Stimulated activated CD4-positive, alpha-beta T cell treated with anti-CD3 and anti-CD28 coated beads, Interleukin-2, amount 100 ng/mL, for 48 hours (primary cell): ENCODE data around the gene KRT4.

ENCODE experiments used
- DNase-seq, 2 donors: peaks; one replicate each; pipeline ENCODE4 v3.0.0-alpha.2; 2020

KRT4 gene

GRCh38 chr12:52791271-52792184, 22.4 kb downstream of the KRT4 start:
- no peak for DNase-seq

- DNase-seq = no peak
Measured at GRCh38 chr12:52790427-52791270, 23.3 kb downstream of the KRT4 start.

DNA sequence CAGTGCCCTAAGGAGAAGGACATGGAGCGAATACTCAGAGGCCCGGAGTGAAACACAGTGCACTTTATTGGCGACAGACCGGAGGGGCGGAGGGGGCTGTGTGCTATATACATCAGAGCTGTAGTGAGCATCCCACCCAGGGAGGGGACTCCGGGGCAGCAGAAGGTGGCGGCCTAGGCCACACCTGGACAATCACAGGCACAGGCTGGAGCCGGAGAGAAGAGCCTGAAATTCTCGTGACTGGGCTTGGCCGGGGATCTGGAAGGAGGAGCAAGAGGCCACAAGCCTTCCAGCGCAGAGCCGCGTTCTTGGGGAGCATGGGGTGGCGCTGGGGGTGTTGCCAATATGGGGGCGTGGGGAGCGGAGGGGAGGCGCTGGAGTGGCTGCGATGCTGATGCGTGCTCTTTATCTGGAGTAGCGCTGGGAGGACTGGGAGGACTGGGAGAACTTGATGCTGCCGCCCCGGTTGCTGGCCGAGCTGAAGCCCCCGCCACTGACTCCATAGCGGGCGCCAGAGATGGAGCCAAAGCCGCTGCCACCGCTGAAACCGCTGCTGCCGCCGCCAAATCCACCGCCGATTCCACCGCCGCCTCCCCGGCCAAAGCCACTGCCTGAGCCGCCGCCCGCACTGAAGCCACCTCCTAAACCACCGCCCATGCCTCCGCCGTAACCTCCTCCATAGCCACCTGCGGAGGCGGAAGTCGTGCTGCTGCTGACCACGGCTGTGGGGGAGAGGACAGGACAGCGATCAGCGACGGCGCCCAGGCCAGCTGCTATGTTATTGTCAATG, 24.1 kb downstream of the KRT4 start:
- DNase-seq = no peak

DNA sequence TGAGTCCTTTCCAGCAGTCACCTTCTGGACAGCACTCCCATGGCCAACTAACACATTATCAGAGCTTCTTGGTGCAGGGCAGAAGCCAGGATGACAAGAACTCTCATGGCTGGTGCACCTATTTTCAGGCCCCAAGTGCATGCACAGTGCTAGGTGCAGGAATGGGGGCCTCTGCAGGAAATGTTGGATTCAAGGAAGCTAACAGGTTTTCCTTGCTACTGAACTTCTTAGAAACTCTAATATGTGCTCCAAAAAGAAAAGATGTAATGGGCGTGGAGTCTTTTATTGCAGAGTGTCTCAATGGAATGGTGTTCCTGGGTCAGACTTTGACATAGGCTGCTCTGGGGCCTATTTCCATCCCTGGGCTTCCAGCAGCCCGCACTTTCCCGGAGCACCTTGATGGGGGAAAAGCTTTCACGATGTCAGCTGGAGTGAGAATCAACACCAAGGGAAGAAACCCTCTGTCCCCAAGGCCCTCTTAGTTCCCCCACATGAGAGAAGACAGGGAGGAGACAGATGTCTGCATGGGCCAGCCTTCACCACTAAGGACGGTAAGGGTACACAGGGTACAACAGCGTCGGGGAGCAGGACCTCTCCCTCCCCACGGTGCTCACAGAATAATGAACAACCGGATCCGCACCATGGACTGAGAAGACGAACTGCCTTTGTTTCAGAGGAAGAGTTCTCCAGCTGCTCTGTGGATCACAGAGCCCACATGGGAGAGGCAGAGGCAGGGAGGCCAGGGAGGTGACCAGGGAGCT, 24.9 kb downstream of the KRT4 start:
- DNase-seq = no peak

- DNase-seq = no peak
Measured at GRCh38 chr12:52788192-52788875, 25.6 kb downstream of the KRT4 start.

GRCh38 chr12:52787324-52788191, 26.4 kb downstream of the KRT4 start:
- DNase-seq = no peak

GRCh38 chr12:52784909-52785308, 29.0 kb downstream of the KRT4 start:
- DNase-seq = no peak

- no peak for DNase-seq
Measured at GRCh38 chr12:52783563-52784316, 30.2 kb downstream of the KRT4 start.

- no peak for DNase-seq
Measured at GRCh38 chr12:52782502-52782901, 31.4 kb downstream of the KRT4 start.

- DNase-seq = no peak
Measured at GRCh38 chr12:52781399-52782082, 32.4 kb downstream of the KRT4 start.

DNA sequence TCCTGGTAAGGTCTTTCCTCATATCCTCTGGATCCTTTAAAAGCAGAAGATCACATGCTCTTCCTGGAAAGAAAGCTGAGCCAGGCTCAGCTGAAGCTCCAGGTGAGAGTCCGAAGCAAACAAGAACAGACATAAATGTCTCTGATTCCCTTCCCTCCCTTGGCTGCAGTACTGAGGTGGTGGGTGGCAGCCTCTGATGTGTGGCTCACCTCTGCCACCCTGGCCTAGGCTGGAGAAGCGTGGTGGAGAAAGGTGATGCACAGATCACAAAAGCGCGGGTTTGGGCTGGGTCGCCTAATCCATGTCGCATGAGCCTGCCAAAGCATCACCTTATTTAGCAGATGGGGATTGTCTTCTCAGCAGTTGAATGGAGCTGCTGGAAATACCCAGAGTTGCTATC, 34.0 kb downstream of the KRT4 start:
- DNase-seq = no peak

- DNase-seq = no peak
Measured at GRCh38 chr12:52778833-52779232, 35.1 kb downstream of the KRT4 start.

- DNase-seq = no peak
Measured at GRCh38 chr12:52777566-52777965, 36.4 kb downstream of the KRT4 start.

GRCh38 chr12:52776913-52777395, 37.0 kb downstream of the KRT4 start, which contains the start of gene KRT76:
TSS of gene KRT76 (minus strand) at chr12:52777345. CDS start at chr12:52777291, 54 bp downstream.
- DNase-seq = no peak

GRCh38 chr12:52776435-52776834, 37.5 kb downstream of the KRT4 start:
- no peak for DNase-seq

GRCh38 chr12:52774629-52775250, 39.2 kb downstream of the KRT4 start:
- no peak for DNase-seq

DNA sequence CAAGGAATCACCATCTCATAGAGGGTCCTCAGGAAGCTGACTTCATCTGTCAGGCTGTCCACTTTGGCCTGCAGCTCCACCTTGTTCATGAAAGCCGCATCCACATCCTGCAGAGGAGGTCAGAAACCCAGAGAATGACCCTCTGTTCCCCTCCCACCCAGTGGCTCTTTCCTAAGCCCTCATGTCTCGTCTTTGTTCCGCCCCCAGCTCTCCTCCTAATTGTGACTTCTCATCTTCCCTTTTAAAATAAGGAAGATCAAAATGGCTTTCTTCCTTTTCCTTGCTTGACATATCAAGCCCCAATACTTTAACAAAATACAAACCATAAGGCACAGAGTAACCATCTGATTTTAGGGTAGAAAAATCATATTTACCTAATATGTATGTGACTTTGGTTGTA, 41.1 kb downstream of the KRT4 start:
- DNase-seq = no peak

- no peak for DNase-seq
Measured at GRCh38 chr12:52772188-52772587, 41.7 kb downstream of the KRT4 start.
